CD4-positive, alpha-beta memory T cell (primary cell): ENCODE measurements around the gene KIF26B. TPM values are rescaled to one million over a fixed set of nuclear protein-coding genes. Genes with fewer than 3 reads are reported as not detected.

Experiments used
- CTCF ChIA-PET: fragments of 350-600 bp; sonication (Branson Sonifier 250); formaldehyde crosslinking; loops from one replicate; lab custom pipeline; 2021; ENCODE audit warnings: inconsistent platforms; ENCODE audit not compliant: partially characterized antibody; lab: Charles Lee
- POLR2A ChIA-PET: fragments of 350-600 bp; sonication (Branson Sonifier 250); formaldehyde crosslinking; loops from one replicate; lab custom pipeline; 2021; ENCODE audit not compliant: partially characterized antibody; lab: Charles Lee
- DNase-seq, 5 donors: peaks; one replicate each; pipeline versions ENCODE4 v3.0.0 to v3.0.0-alpha.2; 2020 to 2022; ENCODE audit warnings: mixed read lengths in 1 of 5
- H3K27ac ChIP-seq: one replicate; pipeline ENCODE4 v1.7.0; 2013; ENCODE audit warnings: low read depth, low read length
- H3K27me3 ChIP-seq: 2 replicates; pipeline ENCODE4 v1.7.0; 2013; ENCODE audit warnings: mild to moderate bottlenecking, low read length, moderate library complexity; ENCODE audit not compliant: insufficient read depth
- H3K36me3 ChIP-seq: 2 replicates; pipeline ENCODE4 v1.7.0; 2013; ENCODE audit warnings: mild to moderate bottlenecking, low read length, moderate library complexity; ENCODE audit not compliant: insufficient read depth
- H3K4me1 ChIP-seq: 2 replicates; pipeline ENCODE4 v1.7.0; 2013; ENCODE audit warnings: mild to moderate bottlenecking, low read length, moderate library complexity; ENCODE audit not compliant: insufficient read depth
- H3K4me3 ChIP-seq, 2 donors: one replicate each; pipeline ENCODE4 v1.7.0; 2013; ENCODE audit warnings: low read length in 2 of 2, mild to moderate bottlenecking in 1 of 2
- H3K9me3 ChIP-seq, 2 donors: one replicate each; pipeline ENCODE4 v1.7.0; 2013; ENCODE audit warnings: low read length in 2 of 2, control low read depth in 1 of 2; ENCODE audit not compliant: control insufficient read depth in 1 of 2
- H3K27ac Mint-ChIP-seq, 7 donors: one replicate each; pipeline ENCODE4 v1.8.0; 2020 to 2021; ENCODE audit warnings: mixed read lengths in 7 of 7, mild to moderate bottlenecking in 6 of 7, inconsistent platforms in 3 of 7, moderate library complexity in 3 of 7
- H3K27me3 Mint-ChIP-seq, 2 donors: one replicate each; pipeline ENCODE4 v1.8.0; 2020 to 2021; ENCODE audit warnings: mixed read lengths in 2 of 2
- H3K36me3 Mint-ChIP-seq, 2 donors: one replicate each; pipeline ENCODE4 v1.8.0; 2020 to 2021; ENCODE audit warnings: mixed read lengths in 2 of 2, inconsistent platforms in 1 of 2, mild to moderate bottlenecking in 1 of 2
- H3K4me1 Mint-ChIP-seq, 4 donors: one replicate each; pipeline ENCODE4 v1.8.0; 2020 to 2021; ENCODE audit warnings: mixed read lengths in 4 of 4, mild to moderate bottlenecking in 1 of 4
- H3K4me3 Mint-ChIP-seq, 8 donors: one replicate each; pipeline ENCODE4 v1.8.0; 2020 to 2021; ENCODE audit warnings: mixed read lengths in 8 of 8, mild to moderate bottlenecking in 7 of 8, moderate library complexity in 6 of 8, inconsistent platforms in 3 of 8
- H3K9me3 Mint-ChIP-seq, 8 donors: one replicate each; pipeline ENCODE4 v1.8.0; 2020 to 2021; ENCODE audit warnings: mixed read lengths in 8 of 8, mild to moderate bottlenecking in 5 of 8, inconsistent platforms in 3 of 8, moderate library complexity in 1 of 8
- intact Hi-C: fragments of 100-400 bp; cut with micrococcal nuclease; formaldehyde crosslinking; loops from one replicate; pipeline ENCODE4 v1.15.1; 2023
- polyA plus RNA-seq, 2 donors: library from polyadenylated mRNA; unstranded; fragments of 300-500 nt; fragmentation: Illumina TruSeq; gene quantifications; one replicate each; pipeline ENCODE4 v1.2.3, GENCODE V29; 2021
- total RNA-seq, 2 experiments: library from RNA; stranded (reverse); gene quantifications; one replicate each; pipeline ENCODE4 v1.2.3, GENCODE V29; 2021

KIF26B gene
- total and polyA plus RNA-seq, 4 experiments from 2014 or later, result 0.10 TPM; not detected in 3

DNA sequence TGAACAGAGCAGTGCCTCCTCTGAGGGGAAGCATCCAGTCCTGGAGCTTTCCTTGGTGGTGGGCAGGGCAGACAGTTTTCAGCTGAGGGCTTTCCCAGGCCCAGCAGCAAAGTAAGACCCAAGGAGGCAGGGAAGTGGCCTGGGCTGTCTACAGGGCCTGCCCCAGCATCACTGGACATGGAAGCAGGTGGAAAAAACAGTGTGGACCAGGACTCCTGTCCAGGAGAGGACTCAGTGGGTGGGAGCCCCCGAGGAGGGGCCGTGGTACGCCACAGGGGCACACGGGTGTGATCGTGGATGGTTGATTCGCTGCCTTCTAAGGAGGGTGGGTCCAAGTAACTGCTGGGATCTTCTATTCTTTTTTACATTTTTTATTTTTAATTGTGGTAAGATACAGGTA, 387.6 kb downstream of the KIF26B start:
- intact Hi-C loops, result no loop called here
- no peaks in the 10 kb centered on the region for H3K36me3 ChIP-seq
- no peaks in the 10 kb centered on the region for H3K36me3 Mint-ChIP-seq
- H3K4me3 ChIP-seq, result no peak overlapping the region
- DNase-seq, result no peak
- H3K27me3 Mint-ChIP-seq, result no peaks in the 10 kb centered on the region
- CTCF ChIA-PET, result no interaction called here
- no peak overlapping the region for H3K27ac ChIP-seq
- no peaks in the 10 kb centered on the region for H3K4me1 ChIP-seq
- no peaks in the 10 kb centered on the region for H3K4me1 Mint-ChIP-seq
- no peak overlapping the region for H3K4me3 Mint-ChIP-seq
- H3K27me3 ChIP-seq, result no peaks in the 10 kb centered on the region
- no peak overlapping the region for H3K27ac Mint-ChIP-seq
- H3K9me3 Mint-ChIP-seq, result peaks cover 0 to 3% (median 0%) of the 10 kb centered on the region in 8 donors
- no peaks in the 10 kb centered on the region for H3K9me3 ChIP-seq
- POLR2A ChIA-PET, result no interaction called here

DNA sequence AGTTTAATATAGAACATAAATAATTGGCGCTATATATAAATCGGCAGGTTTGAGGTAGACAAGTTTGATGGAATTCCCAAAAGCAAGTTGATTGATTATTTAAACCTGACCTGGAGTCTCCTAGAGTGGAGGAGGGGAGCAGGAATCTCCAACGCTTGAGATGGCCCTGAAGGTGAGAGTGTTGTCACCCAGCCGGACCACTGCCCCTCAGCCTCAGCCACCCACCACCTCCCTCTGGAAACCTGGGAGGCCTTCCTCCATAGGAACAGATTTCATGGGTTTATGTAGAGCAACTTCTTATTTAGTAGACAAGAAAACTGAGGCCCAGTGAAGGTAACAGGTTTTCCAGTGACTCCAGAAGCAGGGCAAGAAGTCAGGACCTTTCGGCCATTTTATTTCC, 389.5 kb downstream of the KIF26B start:
- ChIA-PET POLR2A (no interaction called here), CTCF (interaction anchor here (0.7 kb wide), 1 partner anchor 8 kb away, joined by 3 read pairs; no protein-coding TSS in a partner anchor)
- Histone ChIP-seq H3K4me3 (no peak overlapping the region), H3K4me1 (no peaks in the 10 kb centered on the region), H3K27ac (no peak overlapping the region), H3K9me3 (no peaks in the 10 kb centered on the region), H3K36me3 (no peaks in the 10 kb centered on the region), H3K27me3 (no peaks in the 10 kb centered on the region)
- Mint-ChIP-seq H3K9me3 (peaks cover 0 to 3% (median 0%) of the 10 kb centered on the region in 8 donors), H3K36me3 (no peaks in the 10 kb centered on the region), H3K27me3 (peaks cover 0 to 2% of the 10 kb centered on the region in 2 donors), H3K27ac (no peak overlapping the region), H3K4me3 (no peak overlapping the region), H3K4me1 (no peaks in the 10 kb centered on the region)
- intact Hi-C loops, result no loop called here
- no peak for DNase-seq

DNA sequence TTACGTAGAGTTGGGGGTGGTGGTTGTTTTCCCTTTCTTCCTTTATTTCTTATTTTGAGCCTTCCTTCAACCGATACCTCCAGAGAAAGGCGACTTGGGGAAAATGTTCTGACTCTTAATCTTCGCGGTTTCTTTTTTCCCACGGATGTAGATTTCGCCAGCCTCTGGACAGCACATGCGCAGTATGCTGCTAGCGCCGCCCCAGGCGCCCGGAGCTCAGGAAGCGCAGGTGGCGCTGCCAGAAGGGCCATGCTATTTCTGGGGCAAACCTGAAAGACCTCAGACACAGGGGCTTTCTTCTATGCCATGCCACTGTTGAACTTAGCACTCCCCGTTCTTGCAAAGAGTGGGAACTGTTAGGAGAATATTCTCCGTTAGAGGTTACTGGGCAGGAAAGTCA, 392.1 kb downstream of the KIF26B start:
- Histone ChIP-seq H3K36me3 (no peaks in the 10 kb centered on the region), H3K4me1 (no peaks in the 10 kb centered on the region), H3K4me3 (no peak overlapping the region), H3K9me3 (no peaks in the 10 kb centered on the region), H3K27ac (no peak overlapping the region), H3K27me3 (no peaks in the 10 kb centered on the region)
- DNase-seq, result no peak
- Mint-ChIP-seq H3K4me3 (no peak overlapping the region), H3K9me3 (peaks cover 0 to 3% (median 0%) of the 10 kb centered on the region in 8 donors), H3K27ac (no peak overlapping the region), H3K36me3 (no peaks in the 10 kb centered on the region), H3K27me3 (peaks cover 0 to 2% of the 10 kb centered on the region in 2 donors), H3K4me1 (no peaks in the 10 kb centered on the region)
- POLR2A ChIA-PET, result no interaction called here
- intact Hi-C loops, result no loop called here
- CTCF ChIA-PET, result no interaction called here

DNA sequence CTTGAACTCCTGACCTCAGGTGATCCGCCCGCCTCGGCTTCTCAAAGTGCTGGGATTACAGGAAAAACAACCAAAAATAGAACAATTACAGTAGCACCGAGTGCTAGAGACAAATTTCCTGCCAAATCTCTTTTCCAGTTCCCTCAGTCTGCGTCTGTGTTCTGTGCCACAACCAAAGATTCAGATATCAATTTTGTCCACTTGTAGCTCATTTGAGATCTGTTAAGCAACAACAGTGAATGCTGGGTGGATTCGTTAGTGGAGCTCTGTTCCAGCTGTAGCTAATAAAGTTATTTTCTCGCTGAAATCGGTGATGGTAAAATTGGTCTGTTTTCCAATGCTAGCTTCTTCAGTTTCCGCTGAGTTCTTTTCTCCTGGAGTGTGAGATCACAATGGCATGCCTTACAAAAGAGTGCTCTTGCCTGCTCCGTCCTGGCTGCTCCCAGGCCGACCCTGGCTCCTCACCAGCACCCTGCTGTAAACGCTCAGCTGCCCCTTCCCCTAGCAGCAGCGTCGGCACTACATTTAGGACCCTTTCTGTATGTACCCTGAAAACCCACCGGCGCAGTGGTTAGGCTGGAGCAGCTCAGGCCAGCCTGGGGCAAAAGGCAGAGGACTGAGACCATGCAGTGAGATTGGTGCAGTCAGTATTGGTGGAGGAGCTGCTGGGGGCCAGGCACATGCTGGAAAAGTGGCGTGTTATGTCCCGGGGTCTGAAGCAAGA, 395.4 kb downstream of the KIF26B start:
- Mint-ChIP-seq H3K27me3 (peaks cover 0 to 2% of the 10 kb centered on the region in 2 donors), H3K36me3 (no peaks in the 10 kb centered on the region), H3K27ac (no peak overlapping the region), H3K9me3 (peaks cover 0 to 3% (median 0%) of the 10 kb centered on the region in 8 donors), H3K4me1 (no peaks in the 10 kb centered on the region), H3K4me3 (no peak overlapping the region)
- intact Hi-C loops, result no loop called here
- POLR2A ChIA-PET, result no interaction called here
- Histone ChIP-seq H3K27me3 (no peaks in the 10 kb centered on the region), H3K9me3 (no peaks in the 10 kb centered on the region), H3K36me3 (no peaks in the 10 kb centered on the region), H3K27ac (no peak overlapping the region), H3K4me3 (no peak overlapping the region), H3K4me1 (no peaks in the 10 kb centered on the region)
- CTCF ChIA-PET, result interaction anchor here (1.2 kb wide), 1 partner anchor 12 kb away, joined by 3 read pairs; no protein-coding TSS in a partner anchor
- DNase-seq, result no peak

DNA sequence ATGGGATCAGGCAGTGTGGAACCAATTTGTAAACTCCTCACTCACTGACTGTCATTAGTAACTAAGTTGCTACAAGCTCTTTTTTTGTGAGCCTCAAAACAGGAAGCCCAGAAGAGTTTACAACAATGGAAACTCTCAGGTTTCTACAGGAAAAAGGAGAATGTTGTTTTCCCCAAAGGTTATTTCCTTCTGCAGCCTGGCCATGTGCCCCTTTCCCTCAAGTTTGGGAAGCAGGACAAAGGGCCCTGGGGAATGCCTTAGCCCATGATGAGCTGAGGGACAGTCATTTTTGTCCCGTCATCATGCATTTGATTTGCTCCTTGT, 395.9 kb downstream of the KIF26B start:
- Mint-ChIP-seq H3K27me3 (peaks cover 0 to 2% of the 10 kb centered on the region in 2 donors), H3K27ac (no peak overlapping the region), H3K9me3 (peaks cover 0 to 3% (median 0%) of the 10 kb centered on the region in 8 donors), H3K4me1 (no peaks in the 10 kb centered on the region), H3K36me3 (no peaks in the 10 kb centered on the region), H3K4me3 (no peak overlapping the region)
- CTCF ChIA-PET, result interaction anchor here (1.0 to 1.2 kb wide), 2 partner anchors 9 to 13 kb away, joined by 3 read pairs; no protein-coding TSS in a partner anchor
- intact Hi-C loops, result no loop called here
- H3K4me1 ChIP-seq, result no peaks in the 10 kb centered on the region
- POLR2A ChIA-PET, result no interaction called here
- no peaks in the 10 kb centered on the region for H3K36me3 ChIP-seq
- H3K27ac ChIP-seq, result no peak overlapping the region
- H3K4me3 ChIP-seq, result no peak overlapping the region
- DNase-seq, result no peak
- H3K9me3 ChIP-seq, result no peaks in the 10 kb centered on the region
- H3K27me3 ChIP-seq, result no peaks in the 10 kb centered on the region

DNA sequence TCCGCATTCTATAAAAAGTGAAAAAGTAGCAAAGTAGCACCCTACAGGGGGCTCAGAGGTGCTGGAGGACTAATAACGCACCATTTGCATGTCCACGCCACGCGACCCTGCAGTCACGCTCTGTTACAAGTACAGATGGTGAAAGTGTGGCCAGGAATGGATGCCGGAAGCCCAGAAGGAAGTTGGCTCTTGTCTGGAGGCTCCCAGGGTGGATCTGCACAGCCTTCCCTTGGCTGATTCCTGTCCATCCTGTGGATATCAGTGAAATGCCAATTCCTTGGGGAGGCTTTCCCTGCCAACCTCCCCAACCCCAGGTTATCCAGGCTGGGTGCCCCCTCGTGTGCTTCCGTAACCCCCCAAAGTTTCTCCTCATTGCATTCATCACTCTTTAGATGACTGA, 396.8 kb downstream of the KIF26B start:
- no peaks in the 10 kb centered on the region for H3K36me3 Mint-ChIP-seq
- Histone ChIP-seq H3K27ac (no peak overlapping the region), H3K4me3 (no peak overlapping the region), H3K9me3 (no peaks in the 10 kb centered on the region), H3K36me3 (no peaks in the 10 kb centered on the region), H3K4me1 (no peaks in the 10 kb centered on the region), H3K27me3 (no peaks in the 10 kb centered on the region)
- H3K4me1 Mint-ChIP-seq, result no peaks in the 10 kb centered on the region
- intact Hi-C loops, result no loop called here
- ChIA-PET CTCF (interaction anchor here (1.0 kb wide), 1 partner anchor 9 kb away, joined by 3 read pairs; no protein-coding TSS in a partner anchor), POLR2A (no interaction called here)
- H3K27me3 Mint-ChIP-seq, result peaks cover 0 to 2% of the 10 kb centered on the region in 2 donors
- no peak overlapping the region for H3K27ac Mint-ChIP-seq
- H3K4me3 Mint-ChIP-seq, result no peak overlapping the region
- DNase-seq, result no peak
- peaks cover 0 to 3% (median 0%) of the 10 kb centered on the region in 8 donors for H3K9me3 Mint-ChIP-seq

DNA sequence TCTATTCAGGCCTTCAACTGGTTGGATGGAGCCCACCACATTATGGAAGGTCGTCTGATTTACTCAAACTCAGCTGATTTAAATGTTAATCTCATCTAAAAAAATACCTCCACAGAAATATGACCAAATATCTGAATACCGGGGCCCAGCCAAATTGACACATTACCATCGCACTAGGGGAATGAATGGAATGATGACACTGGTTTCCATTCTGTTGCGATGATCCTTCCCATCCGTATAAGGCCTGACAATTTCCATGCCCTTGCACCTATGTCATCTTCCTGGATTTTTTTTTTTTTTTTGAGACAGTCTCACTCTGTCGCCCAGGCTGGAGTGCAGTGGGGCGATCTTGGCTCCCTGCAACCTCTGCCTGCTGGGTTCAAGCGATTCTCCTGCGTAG, 397.5 kb downstream of the KIF26B start:
- H3K9me3 Mint-ChIP-seq, result peaks cover 0 to 3% (median 0%) of the 10 kb centered on the region in 8 donors
- intact Hi-C loops, result no loop called here
- POLR2A ChIA-PET, result no interaction called here
- Histone ChIP-seq H3K27ac (no peak overlapping the region), H3K4me3 (no peak overlapping the region), H3K9me3 (no peaks in the 10 kb centered on the region), H3K27me3 (no peaks in the 10 kb centered on the region), H3K4me1 (no peaks in the 10 kb centered on the region), H3K36me3 (no peaks in the 10 kb centered on the region)
- H3K4me1 Mint-ChIP-seq, result no peaks in the 10 kb centered on the region
- peaks cover 0 to 2% of the 10 kb centered on the region in 2 donors for H3K27me3 Mint-ChIP-seq
- no peaks in the 10 kb centered on the region for H3K36me3 Mint-ChIP-seq
- H3K4me3 Mint-ChIP-seq, result no peak overlapping the region
- no peak overlapping the region for H3K27ac Mint-ChIP-seq
- DNase-seq, result no peak
- CTCF ChIA-PET, result no interaction called here
